DMS53 treated with DMSO at 0.1 percent for 48 hours (cell line): ENCODE results near the gene CACHD1.
A peak's percentile ranks its signal among the peaks of the same experiment; 100 is the strongest.

ENCODE experiments used
- DNase-seq: peaks from one replicate; lab custom pipeline; 2025; ENCODE audit not compliant: unreplicated experiment; lab: John Stamatoyannopoulos, UW

The CACHD1 gene

GRCh38 chr1:64519901-64520300, 50.0 kb downstream of the CACHD1 start:
- no peak for DNase-seq

- no peak for DNase-seq
Observed at GRCh38 chr1:64522740-64523139, 52.8 kb downstream of the CACHD1 start.

GRCh38 chr1:64523413-64524337, 53.7 kb downstream of the CACHD1 start:
- DNase-seq: no peak

- DNase-seq: no peak
Observed at GRCh38 chr1:64524614-64525013, 54.7 kb downstream of the CACHD1 start.

GRCh38 chr1:64525116-64525686, 55.3 kb downstream of the CACHD1 start:
- DNase-seq: no peak

- no peak for DNase-seq
Observed at GRCh38 chr1:64526312-64526711, 56.4 kb downstream of the CACHD1 start.

GRCh38 chr1:64527165-64527564, 57.2 kb downstream of the CACHD1 start:
- no peak for DNase-seq

- no peak for DNase-seq
Observed at GRCh38 chr1:64527786-64528185, 57.9 kb downstream of the CACHD1 start.

- DNase-seq: no peak
Observed at GRCh38 chr1:64530969-64531692, 61.2 kb downstream of the CACHD1 start.

- DNase-seq: no peak
Observed at GRCh38 chr1:64532646-64533045, 62.7 kb downstream of the CACHD1 start.

- peak; percentile 52 for DNase-seq
Observed at GRCh38 chr1:64535938-64536835, 66.3 kb downstream of the CACHD1 start.

- DNase-seq: peak; percentile 21
Observed at GRCh38 chr1:64536836-64537490, 67.0 kb downstream of the CACHD1 start.

GRCh38 chr1:64537942-64538341, 68.0 kb downstream of the CACHD1 start:
- peak; percentile 62 for DNase-seq

GRCh38 chr1:64538389-64538788, 68.5 kb downstream of the CACHD1 start:
- no peak for DNase-seq

- DNase-seq: no peak
Observed at GRCh38 chr1:64539289-64539688, 69.4 kb downstream of the CACHD1 start.

GRCh38 chr1:64539781-64540218, 69.9 kb downstream of the CACHD1 start:
- DNase-seq: no peak

- peak; percentile 35 for DNase-seq
Observed at GRCh38 chr1:64540265-64540791, 70.4 kb downstream of the CACHD1 start.

GRCh38 chr1:64542118-64542517, 72.2 kb downstream of the CACHD1 start:
- no peak for DNase-seq

GRCh38 chr1:64543831-64544230, 73.9 kb downstream of the CACHD1 start:
- no peak for DNase-seq
